NOMO-1 (cell line): ENCODE results near the gene NONO.
"Not testable (repeated sequence)": the region's sequence is repeated elsewhere in the genome, so short reads cannot be mapped to it uniquely, and the experiment has no call there.

Experiments used
- DNase-seq, 2 experiments: peaks; one replicate each; lab custom pipeline; 2025; ENCODE audit not compliant: unreplicated experiment in 2 of 2; lab: John Stamatoyannopoulos, UW

Gene NONO

GRCh38 chrX:71283403-71284143 is at the start of gene NONO:
NONO (plus strand) TSS chrX:71283635; CDS start chrX:71290638, 7,003 bp downstream.
- DNase-seq: peak; percentile 90 to 92

GRCh38 chrX:71235482-71235881 is 48.0 kb upstream of the NONO start:
- no peak for DNase-seq

DNA sequence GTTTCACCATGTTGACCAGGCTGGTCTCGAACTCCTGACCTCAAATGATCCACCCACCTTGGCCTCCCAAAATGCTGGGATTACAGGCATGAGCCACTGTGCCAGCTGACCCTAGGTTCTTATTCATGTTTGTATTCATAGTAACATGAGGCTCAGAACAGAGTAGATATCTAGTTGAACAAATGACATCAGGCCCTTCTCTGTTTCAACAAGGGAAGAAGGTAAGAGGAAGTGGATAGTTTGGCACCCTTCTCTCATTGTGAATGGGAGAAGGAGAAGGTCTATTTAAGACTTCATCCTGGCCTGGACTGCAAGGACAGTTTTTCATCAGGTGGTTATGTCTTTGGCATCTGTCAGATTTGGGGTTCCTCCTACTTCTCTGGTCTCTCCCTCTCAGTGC is 46.6 kb upstream of the NONO start:
- no peak for DNase-seq

DNA sequence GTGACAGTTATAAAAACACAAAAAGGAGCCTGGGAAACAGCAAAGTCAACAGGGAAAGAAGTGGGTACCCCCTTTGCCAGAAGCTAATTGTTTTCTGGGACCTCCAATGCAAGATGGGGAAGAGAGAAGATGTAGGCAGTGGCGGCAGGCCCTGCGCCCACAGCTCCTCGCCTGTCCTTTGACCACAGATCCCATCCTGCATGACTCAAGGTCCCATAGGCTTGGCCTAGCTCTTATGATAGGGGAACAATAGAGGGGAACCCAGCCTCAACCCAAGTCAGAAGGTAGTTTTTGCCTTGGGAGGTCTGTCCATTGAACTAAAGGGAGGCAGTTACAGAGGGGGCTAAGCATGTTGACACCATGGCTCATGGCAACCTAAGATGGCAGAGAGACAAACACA is 43.7 kb upstream of the NONO start:
- DNase-seq: no peak

- no peak for DNase-seq
Measured at GRCh38 chrX:71241301-71241700, 42.1 kb upstream of the NONO start.

GRCh38 chrX:71244359-71245128 is 38.9 kb upstream of the NONO start:
- DNase-seq: no peak

DNA sequence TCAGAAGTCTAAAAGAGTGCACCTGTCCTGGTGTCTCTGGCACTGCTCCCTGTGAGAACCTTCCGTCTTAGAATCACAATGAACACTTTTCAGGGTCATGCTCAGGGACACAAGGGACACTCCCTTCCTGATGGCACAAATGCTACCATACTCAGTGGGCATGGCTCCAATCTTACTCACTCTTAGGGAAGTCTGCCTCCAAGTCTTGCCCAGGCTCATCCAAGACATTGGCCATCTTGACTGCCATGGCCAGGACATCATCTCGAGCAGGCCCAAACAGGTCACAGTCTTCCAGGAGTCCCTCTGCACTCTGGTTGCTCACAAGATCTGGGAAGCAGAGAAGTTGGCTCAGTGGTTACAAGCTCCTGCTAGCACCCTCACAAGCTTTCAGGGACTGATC is 38.3 kb upstream of the NONO start:
- no peak for DNase-seq

- no peak for DNase-seq
Measured at GRCh38 chrX:71250841-71251240, 32.6 kb upstream of the NONO start.

DNA sequence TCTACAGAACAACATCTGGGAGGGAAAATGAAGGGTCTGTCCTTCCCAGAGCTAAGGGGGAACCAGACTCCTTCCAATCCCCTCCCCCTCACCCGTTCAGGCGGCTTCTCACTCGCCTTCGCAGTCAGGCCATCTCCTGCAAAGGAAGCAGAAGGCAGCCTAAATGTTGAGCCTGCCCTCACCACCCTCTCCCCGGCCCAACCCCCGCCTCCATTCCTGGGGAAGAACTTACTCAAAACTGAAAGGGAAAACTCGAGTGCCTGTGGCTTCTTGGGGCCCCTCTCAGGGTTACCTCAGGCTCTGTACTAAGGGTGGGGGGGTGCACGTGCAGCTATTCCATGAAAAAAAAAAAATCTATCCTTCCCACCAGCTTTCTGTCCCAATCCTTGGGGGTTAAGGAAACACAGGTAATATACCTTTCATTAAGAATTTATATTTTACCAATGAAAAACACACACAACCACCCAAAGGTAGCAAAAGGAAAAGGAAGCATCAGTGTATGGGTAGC is 31.9 kb upstream of the NONO start:
- no peak for DNase-seq

DNA sequence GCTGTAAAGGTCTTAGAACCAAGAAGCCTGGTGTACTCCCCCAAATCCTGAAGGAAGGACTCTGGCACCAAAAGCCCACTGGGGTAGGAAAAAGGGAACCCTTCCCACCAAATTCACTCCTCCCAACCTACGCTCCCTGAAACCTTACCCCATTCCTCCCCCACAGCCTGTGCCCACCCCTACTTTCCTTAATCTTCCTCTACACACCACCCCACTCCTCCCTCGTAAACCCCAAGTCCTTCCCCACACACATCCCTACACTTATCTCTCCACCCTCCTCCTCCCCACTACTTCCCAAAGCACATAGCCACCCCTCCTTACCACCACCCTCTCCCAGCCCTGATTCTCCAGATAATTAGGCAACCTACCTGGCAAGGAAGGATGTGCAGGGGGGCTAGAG is 31.2 kb upstream of the NONO start:
- no peak for DNase-seq

DNA sequence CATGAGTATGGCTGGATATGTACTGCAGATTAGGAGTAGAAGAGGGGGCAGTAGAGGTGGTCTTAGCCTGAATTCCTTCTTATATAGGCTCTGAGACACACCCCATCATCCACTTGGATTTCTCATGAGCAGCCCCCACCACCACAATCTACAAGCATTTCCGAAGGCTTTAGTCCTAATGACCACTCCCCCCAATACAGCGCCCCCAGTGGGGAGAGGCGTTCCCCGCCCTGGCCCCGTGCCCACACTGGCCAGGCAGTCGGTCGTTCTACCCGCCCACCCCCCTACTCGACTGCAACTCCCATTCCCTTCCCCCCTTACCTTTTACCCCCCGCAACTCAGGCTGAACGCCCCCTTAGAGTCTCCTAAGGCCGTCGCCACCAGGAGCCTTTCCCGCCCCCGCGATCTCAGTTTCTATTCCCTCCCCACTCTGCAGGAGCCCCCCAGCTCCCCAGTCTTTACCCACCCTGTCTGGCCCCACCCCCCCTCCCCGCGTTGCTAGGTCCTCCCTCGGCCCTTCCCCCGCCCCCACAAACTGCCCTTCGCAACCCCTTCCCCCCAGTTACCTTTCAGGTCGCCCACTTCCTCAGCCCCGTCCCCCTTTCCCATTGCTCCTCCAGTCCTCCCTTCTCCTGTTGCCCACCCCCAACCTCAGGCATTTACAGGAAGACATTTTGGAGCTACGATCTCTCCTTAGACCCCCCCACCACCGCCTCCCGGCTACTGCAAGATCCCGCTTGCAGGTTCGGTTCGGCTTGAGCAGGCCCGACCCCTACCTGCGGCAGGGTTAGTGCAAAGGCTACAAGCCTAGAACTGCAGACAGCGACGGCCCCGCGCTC is 30.0 kb upstream of the NONO start:
- DNase-seq: peak in 1 of 2 experiments; percentile 9

- DNase-seq: peak; percentile 69 to 81
Measured at GRCh38 chrX:71254092-71254963, 29.1 kb upstream of the NONO start, which contains the start of gene ZMYM3. ZMYM3 (minus strand) TSS chrX:71254140; CDS start chrX:71253255, 885 bp downstream.

DNA sequence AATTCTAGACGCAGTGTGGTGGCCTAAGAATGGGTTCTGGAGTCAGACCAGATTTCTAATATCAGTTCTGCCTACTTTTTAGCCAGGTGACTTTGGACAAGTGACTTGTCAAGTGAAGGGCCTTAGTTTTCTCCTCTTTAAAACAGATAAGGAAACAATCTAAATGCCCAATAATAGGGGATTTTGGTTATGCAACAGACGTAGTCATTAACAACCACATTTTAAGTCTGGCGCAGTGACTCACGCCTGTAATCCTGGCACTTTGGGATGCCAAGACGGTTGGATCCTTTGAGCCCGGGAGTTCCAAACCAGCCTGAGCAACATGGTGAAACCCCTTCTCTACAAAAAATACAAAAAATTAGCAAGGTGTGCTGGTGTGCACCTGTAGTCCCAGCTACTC is 27.4 kb upstream of the NONO start:
- DNase-seq: no peak

- no peak for DNase-seq
Measured at GRCh38 chrX:71256856-71257255, 26.6 kb upstream of the NONO start.

DNA sequence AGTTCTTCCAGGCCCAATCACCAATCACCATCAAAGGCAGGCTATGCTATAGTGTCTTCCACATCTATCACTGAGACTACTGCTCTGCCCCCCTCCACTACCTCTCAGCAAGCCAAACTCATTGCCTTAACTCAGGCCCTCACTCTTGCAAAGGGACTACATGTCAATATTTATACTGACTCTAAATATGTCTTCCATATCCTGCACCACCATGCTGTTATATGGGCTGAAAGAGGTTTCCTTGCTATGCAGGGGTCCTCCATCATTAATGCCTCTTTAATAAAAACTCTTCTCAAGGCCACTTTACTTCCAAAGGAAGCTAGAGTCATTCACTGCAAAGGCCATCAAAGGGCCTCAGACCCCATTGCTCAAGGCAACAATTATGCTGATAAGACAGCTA is 14.8 kb upstream of the NONO start:
- not testable (repeated sequence) for DNase-seq

- no peak for DNase-seq
Measured at GRCh38 chrX:71269801-71270395, 13.5 kb upstream of the NONO start.

DNA sequence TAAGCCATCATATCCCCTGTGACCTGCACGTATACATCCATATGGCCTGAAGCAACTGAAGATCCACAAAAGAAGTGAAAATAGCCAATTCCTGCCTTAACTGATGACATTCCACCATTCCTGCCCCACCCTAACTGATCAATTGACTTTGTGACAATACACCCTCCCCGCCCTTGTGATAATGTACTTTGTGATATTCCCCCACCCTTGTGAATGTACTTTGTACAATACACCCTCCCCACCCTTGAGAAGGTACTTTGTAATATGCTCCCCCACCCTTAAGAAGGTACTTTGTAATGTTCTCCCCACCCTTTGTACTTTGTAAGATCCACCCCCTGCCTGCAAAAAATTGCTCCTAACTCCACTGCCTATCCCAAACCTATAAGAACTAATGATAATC is 11.1 kb upstream of the NONO start:
- DNase-seq: not testable (repeated sequence)

DNA sequence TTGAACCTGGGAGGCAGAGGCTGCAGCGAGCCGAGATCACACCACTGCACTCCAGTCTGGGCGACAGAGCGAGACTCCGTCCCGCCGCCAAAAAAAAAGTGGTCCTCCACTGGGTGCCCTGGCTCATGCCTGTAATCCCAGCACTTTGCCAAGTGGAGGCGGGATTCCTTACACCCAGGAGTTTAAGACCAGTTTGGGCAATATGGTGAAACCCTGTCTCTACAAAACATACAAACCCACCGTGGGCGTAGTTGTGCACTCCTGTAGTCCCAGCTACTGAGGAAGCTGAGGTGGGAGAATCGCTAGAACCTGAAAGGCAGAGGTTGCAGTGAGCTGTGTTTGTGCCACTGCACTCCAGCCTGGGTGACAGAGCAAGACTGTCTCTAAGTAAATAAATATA is 2.1 kb upstream of the NONO start:
- DNase-seq: not testable (repeated sequence)

DNA sequence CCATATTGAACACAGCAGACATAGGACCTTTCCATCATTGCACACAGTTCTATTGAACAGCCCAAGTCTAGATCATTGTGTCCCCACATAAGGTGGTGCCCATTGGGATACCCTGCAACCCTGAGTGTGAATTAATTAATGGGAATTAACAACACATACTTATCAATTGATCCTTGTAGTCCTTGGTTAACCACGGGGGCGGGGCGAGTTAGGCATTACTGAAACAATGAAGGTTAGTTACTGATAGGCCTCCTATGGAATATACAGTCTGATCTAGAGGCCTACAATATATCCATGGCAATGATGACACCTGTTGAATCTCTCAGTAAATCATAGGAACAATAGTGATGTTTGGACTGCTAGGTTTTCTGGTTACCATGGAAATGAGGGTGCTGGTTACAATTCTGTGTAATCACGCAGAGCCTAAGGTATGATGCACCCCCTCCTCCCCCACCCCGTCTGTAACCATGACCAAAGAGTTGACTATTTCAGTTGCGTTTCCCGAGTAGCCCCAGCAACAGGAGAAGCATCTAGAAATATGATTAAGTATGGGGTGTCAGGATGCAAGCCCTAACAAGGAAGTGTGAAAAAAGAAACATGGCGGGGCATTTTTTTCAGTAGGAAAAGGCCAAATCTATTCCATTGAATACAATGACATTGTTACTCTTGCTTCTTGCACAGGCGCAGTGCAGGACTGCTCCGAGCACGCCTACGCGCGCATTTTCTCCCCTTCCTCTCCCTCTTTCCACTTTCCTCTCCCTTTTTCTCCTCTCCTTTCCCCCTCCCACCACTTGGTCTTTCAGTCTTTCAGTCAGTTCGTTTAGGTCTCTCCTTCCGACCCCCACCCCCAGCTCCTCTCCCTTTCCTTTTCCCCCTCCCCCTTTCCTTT is 677 bp upstream of the NONO start:
- peak in 1 of 2 experiments; percentile 62 for DNase-seq
